NT2/D1 (cell line): ENCODE data around the gene NSL1.

Experiments
- SUZ12 ChIP-seq: IDR thresholded peaks from 2 replicates; pipeline ENCODE4 v1.6.1; 2011; ENCODE audit not compliant: insufficient read length, insufficient read depth; ENCODE audit errors: extremely low read depth
- ZNF274 ChIP-seq: IDR thresholded peaks from 2 replicates; pipeline ENCODE4 v1.6.1; 2011; ENCODE audit warnings: mild to moderate bottlenecking, low read depth, low read length

- TF ChIP-seq SUZ12 (no peak), ZNF274 (no peak)
These were observed 110.7 kb downstream of the NSL1 start for GRCh38 chr1:212680680-212681389.
